HG03469 (cell line): ENCODE data around the gene PARD6A.

Experiments
- ATAC-seq: cut with Tn5 transposase; IDR thresholded peaks from one replicate; pipeline ENCODE4 v1.9.1; 2021; ENCODE audit warnings: mild to moderate bottlenecking, moderate library complexity, moderate number of reproducible peaks; ENCODE audit not compliant: unreplicated experiment

The PARD6A gene

GRCh38 chr16:67653789-67654402, 6.9 kb upstream of the PARD6A start:
- no peak for ATAC-seq

GRCh38 chr16:67654403-67654911, 6.3 kb upstream of the PARD6A start:
- ATAC-seq, result no peak

DNA sequence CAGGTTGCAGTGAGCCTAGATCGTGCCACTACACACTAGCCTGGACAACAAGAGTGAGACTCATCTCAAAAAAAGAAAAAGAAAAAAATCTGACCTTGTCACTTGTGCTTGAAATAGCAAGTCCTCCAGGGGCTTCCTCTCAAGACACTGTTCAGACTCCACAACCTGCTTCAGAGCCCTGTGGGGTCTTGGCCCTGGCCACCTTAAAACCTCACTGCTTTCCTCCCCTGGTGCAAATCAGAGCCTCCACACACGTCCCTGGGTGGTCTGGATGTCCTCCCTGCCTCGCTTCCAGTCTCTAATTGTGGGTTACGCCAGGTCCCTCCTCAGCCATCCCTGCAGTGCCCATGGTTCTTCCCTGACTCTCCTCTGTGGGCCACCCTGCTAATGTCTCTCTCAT, 5.4 kb upstream of the PARD6A start:
- no peak for ATAC-seq

DNA sequence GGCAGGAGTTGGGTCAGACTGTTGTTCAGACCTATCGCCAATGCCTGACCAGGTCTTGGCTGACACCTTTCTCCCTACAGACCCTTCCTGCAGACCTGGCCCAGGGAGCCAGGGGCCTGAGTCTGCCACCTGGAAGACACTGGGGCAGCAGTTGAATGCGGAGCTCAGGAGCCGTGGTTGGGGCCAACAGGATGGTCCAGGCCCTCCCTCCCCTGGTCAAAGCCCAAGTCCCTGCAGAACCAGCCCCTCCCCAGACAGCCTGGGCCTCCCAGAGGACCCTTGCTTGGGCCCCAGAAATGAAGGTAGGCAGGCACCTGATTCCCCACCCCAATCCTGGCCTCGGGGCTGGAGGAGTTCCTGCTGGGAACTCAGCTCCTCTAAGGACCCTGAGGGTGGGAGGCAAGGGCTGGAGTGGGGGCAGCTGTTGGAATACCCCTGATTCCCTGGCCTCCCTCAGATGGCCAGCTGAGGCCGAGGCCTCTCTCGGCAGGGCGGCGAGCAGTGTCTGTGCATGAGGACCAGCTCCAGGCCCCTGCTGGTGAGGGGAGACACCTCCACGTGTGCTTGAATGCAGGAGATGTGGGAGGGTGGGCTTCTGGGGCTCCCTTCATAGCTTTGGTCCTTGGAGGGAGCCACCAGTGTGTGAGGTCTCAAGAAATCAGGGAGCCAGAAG, 4.3 kb upstream of the PARD6A start:
- ATAC-seq, result no peak

DNA sequence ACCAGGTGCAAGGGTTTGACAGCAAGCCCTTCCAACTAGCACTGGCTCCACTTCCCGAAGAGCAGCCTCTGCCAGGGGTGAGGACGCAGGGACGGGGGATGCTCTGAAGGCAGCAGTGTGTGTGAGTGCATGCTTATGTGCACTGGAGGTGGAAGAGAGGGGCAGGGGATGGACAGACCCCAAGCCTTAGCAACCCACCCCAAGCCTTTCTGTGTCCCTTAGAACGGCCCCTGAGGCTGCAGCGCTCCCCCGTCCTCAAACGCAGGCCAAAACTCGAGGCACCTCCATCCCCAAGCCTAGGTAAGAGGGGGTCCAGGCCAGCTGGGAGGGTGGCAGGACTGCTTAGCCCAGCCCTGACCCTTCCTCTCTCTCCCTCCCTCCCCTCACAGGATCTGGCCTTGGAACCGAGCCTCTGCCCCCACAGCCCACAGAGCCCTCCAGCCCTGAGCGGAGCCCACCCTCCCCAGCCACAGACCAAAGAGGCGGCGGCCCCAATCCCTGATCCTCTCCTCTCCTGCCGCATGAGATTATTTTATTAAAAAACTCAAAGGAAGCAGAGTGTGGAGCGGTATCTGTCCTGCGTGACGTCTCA, 3.6 kb upstream of the PARD6A start:
- no peak for ATAC-seq

GRCh38 chr16:67657751-67658518, 2.8 kb upstream of the PARD6A start:
- no peak for ATAC-seq

DNA sequence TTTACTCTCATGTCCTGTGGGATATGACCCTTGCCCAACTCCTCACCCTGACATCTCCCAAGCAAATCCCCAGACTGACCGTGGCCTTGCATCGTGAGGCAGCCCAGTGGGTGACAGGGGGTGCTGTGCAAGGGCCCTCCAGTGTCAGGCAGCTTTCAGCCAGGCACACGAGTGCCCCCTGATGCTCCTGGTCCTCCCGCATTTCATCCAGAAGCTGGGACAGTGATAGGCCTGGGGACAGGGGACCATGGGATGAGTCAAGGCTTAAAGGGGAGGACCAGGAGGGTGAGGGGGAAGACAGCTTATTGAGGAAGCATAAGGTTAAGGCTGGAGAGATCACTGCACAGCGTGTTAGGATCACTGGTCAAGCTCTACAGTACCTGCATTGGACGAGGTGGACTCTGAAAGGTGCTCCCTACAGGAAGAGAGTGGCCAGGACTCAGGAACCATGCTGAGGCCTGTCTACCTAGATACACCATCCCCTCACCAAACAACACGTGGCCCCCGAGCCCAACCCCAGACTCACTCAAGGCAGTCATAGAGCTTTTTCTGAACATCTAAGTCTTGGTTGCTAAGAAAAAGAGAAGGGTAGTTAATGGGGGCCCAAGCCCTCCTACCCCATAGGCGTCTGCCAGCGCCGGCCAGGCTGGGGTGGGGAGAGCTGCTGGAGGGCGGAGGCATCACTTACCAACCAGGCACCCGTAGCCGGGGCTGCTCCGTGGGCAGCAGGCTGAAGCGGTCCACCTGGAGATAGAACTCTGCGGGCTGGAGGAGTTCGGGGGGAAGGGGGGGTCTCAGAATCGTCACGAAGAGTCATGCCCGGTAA, 1.7 kb upstream of the PARD6A start:
- ATAC-seq, result no peak

GRCh38 chr16:67659675-67660563, 841 bp upstream of the PARD6A start, which contains the start of gene ACD:
Gene ACD (minus strand): TSS chr16:67660260. CDS start chr16:67660220, 40 bp downstream.
- ATAC-seq, result peak; percentile 32

DNA sequence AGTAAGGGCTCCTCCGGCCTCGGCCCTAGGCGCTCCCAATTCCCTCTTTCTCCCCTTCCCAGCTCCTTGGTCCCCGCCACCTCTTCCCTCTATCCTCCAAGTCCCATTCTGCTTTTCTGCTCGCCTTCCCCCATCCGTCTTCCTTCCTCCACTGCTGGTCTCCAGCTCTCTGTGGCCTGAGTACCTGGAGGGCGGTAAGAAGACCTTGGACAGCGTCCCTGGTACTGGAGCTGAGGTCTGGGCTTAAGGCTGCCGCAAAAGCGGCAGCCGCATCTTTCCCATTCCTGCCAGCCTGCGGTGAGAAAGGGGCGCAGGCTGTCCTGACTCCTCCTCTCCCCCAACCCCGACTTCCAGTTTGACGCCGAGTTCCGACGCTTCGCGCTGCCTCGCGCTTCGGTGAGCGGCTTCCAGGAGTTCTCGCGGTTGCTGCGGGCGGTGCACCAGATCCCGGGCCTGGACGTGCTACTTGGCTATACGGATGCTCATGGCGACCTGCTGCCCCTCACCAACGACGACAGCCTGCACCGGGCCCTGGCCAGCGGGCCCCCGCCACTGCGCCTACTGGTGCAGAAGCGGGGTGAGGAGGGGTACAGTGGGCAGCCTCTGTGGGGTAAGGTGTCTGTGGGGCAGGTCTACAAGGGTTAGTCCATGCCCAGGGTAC, 471 bp downstream of the PARD6A start:
- no peak for ATAC-seq

DNA sequence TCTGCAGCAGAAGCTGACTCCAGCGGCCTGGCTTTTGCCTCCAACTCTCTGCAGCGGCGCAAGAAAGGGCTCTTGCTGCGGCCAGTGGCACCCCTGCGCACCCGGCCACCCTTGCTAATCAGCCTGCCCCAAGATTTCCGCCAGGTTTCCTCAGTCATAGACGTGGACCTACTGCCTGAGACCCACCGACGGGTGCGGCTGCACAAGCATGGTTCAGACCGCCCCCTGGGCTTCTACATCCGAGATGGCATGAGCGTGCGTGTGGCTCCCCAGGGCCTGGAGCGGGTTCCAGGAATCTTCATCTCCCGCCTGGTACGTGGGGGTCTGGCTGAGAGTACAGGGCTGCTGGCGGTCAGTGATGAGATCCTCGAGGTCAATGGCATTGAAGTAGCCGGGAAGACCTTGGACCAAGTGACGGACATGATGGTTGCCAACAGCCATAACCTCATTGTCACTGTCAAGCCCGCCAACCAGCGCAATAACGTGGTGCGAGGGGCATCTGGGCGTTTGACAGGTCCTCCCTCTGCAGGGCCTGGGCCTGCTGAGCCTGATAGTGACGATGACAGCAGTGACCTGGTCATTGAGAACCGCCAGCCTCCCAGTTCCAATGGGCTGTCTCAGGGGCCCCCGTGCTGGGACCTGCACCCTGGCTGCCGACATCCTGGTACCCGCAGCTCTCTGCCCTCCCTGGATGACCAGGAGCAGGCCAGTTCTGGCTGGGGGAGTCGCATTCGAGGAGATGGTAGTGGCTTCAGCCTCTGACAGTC, 1.3 kb downstream of the PARD6A start:
- no peak for ATAC-seq

GRCh38 chr16:67662653-67663010, 1.9 kb downstream of the PARD6A start:
- ATAC-seq, result no peak

DNA sequence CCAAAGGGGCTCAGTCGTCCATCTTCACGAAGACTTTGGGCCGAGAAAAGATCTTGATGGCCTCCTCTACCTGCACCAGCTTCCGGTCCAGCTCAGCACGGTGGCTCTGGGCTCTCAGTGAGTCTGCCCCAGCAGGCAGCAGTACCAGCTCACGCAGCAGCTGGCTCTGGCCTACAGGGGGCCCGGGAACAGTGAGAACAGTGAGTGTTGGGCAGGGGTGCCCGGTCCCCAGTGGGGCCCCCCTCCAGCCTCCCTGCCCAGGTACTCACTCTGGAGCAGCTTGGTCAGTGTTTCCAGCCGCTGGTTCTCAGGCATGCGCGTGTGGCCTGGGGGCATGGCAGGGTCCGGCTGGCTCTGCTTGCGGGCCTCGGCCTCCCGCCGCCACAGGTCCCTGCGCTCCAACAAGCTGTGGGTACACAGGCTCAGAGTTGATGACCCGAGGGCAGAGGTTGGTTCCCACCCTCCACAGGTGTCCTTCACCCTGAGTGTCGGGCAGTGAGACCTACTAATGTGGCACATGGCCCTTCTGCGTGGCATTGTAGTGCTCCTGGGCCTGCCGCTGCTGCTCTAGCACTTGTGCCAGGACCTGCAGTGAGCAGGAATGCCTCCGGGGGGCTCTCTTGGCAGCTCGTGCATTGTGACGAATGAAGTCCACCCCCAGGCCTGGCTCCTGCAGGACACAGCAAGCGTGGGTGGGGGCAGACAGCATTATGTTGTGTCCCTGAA, 2.6 kb downstream of the PARD6A start:
- ATAC-seq, result no peak

- no peak for ATAC-seq
Observed at GRCh38 chr16:67663877-67664222, 3.1 kb downstream of the PARD6A start.

DNA sequence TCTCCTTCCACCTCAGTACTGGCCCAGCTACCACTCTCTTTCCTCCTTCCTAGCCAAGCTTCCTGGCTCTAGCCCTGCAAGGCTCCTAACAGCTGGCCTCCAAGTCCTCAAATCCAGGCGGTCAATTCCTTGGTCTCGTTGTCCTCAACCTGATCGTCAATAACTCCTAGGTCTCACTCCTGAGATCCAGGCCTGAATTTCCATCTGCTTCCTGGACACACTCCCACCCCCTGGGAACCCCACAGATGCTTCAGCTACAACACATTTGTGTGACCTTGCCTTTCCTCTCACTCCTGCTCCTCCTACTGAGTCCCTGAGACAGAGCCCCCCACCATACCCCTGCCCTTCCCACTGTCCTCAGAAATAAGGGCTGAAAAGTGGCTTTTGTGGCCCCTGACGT, 3.5 kb downstream of the PARD6A start:
- ATAC-seq, result no peak

DNA sequence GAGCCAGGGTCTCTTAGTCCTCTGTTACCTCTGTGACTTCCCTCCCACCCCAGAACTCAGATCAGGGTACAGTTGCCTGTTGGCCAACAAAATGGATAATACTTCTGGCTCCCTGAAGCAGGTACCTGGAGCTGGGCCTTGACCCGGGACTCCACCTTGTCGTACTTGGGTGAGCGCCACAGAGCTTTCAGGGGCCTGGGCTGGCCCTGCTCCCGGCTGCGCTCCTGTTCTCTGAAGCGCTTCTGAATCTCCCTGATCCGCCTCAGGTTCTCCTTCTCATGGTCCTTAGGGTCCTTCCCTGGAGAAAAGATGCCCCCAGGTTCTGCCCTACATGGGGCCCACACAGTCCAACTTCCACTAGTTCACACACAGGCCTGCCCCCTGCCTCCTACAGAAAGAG, 4.1 kb downstream of the PARD6A start:
- ATAC-seq, result no peak

- no peak for ATAC-seq
Observed at GRCh38 chr16:67665598-67665997, 4.8 kb downstream of the PARD6A start.

- ATAC-seq, result no peak
Observed at GRCh38 chr16:67666032-67666551, 5.3 kb downstream of the PARD6A start.
